ENCODE data around the gene FAM193B. TPM values are rescaled to one million over a fixed set of nuclear protein-coding genes. Genes with fewer than 3 reads are reported as not detected.

FAM193B gene
- total and polyA plus RNA-seq, 9 of the 15 experiments (the other 6 are each of a cell fraction or from before 2014, with no cell fraction given): 4.4 to 76.4 (median 37.3) TPM

DNA sequence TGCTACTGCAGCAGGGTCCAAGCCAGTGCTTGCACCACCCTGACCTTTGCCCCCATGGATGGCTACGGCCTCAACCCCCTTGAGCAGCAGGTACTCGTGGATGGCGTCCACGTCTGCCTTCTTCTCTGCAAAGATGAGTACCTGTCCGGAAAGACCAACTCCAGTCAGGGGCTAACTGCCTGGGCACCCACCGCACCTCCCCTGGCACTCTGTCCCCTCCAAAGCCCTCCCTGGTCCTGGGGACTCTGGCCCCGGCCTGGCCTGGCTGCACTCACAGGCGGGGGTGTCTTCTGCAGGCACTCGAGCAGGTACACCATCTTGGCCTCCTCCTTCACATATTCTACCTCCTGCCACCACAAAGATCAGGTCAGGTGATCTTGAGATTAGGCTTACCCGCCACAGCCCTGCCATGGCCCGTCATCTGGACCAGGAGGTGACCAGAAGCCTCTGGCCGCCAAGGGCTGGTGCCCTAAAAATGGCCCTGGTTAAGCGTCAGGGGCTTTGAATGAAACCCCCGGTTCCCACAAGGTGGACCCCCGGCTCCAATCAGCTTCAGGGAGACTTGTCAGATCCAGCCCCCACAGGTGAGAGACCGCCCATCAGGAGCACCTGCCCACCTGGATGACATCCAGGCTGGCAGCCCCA is 41.5 kb downstream of the FAM193B start:
- Histone ChIP-seq H3K9me1 (ENCODE audit: control insufficient read depth, insufficient read depth, low read length) (no peaks in the 10 kb centered on the region), H3K9me3 (replicated peaks; ENCODE audit: control insufficient read depth, insufficient read depth, low read depth, low read length) (no peaks in the 10 kb centered on the region), H3K4me1 (replicated peaks in 1 of 2; ENCODE audit: control insufficient read depth in 2 of 2, insufficient read depth in 2 of 2, low read length in 2 of 2) (peaks cover 30 to 66% of the 10 kb centered on the region in 2 experiments), H3K27ac (ENCODE audit: extremely low read depth, low read depth, low read length) (no peak overlapping the region), H3K4me3 (no peak overlapping the region), H4K20me1 (replicated peaks; ENCODE audit: control insufficient read depth, insufficient read depth, low read length) (no peaks in the 10 kb centered on the region), H3K27me3 (ENCODE audit: control insufficient read depth in 2 of 2, insufficient read depth in 2 of 2, low read length in 2 of 2) (no peaks in the 10 kb centered on the region), H3K4me2 (ENCODE audit: insufficient read depth, low read length) (no peak overlapping the region), H3K9ac (ENCODE audit: insufficient read depth in 1 of 2, low read depth in 2 of 2, low read length in 2 of 2) (no peak overlapping the region; a peak in 1 of 4 replicates), H3K36me3 (ENCODE audit: control insufficient read depth, insufficient read depth, low read length) (peaks cover 69% of the 10 kb centered on the region), H2AFZ (ENCODE audit: low read depth, low read length) (no peak overlapping the region), H3K79me2 (ENCODE audit: control insufficient read depth, insufficient read depth, low read length) (peaks cover 47% of the 10 kb centered on the region)
- no TSS peak for BruUV-seq (replicated peaks)
- in situ Hi-C loops (cut with MboI) (no loop called here), intact Hi-C loops (cut with micrococcal nuclease) (no loop called here)
- ATAC-seq (no peak), DNase-seq (ENCODE audit: extremely low read depth in 1 of 4, low spot score in 3 of 4) (no peak), FAIRE-seq (no peak)
- TF ChIP-seq, protein P1, sequence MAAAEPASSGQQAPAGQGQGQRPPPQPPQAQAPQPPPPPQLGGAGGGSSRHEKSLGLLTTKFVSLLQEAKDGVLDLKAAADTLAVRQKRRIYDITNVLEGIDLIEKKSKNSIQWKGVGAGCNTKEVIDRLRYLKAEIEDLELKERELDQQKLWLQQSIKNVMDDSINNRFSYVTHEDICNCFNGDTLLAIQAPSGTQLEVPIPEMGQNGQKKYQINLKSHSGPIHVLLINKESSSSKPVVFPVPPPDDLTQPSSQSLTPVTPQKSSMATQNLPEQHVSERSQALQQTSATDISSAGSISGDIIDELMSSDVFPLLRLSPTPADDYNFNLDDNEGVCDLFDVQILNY (CRISPR knock-in tag; IDR thresholded peaks at IDR 0.05): no peak
- no peak for TF ChIP-seq NCOA4 (IDR thresholded peaks at IDR 0.05; ENCODE audit: partially characterized antibody)
- TF ChIP-seq, protein P2, sequence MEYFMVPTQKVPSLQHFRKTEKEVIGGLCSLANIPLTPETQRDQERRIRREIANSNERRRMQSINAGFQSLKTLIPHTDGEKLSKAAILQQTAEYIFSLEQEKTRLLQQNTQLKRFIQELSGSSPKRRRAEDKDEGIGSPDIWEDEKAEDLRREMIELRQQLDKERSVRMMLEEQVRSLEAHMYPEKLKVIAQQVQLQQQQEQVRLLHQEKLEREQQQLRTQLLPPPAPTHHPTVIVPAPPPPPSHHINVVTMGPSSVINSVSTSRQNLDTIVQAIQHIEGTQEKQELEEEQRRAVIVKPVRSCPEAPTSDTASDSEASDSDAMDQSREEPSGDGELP (CRISPR knock-in tag; IDR thresholded peaks at IDR 0.05; ENCODE audit: borderline replicate concordance): 0 out of 2 replicates have a peak, but pooled peaks have one; percentile 27
- ChIA-PET CTCF (ENCODE audit: low intra/inter-chr PET ratio) (no interaction called here), POLR2A (interaction anchor here (0.5 kb wide), 1 partner anchor 50 kb away, joined by 3 read pairs; no protein-coding TSS in a partner anchor)
- WGBS (ENCODE audit: insufficient coverage, low coverage, missing lambda C conversion rate): 92% methylated on average over 14 of the region's 16 CpGs

All from K562 (cell line).